ENCODE measurements around the gene ACER2.
"Not testable (repeated sequence)": the region's sequence is repeated elsewhere in the genome, so short reads cannot be mapped to it uniquely, and the experiment has no call there.

DNA sequence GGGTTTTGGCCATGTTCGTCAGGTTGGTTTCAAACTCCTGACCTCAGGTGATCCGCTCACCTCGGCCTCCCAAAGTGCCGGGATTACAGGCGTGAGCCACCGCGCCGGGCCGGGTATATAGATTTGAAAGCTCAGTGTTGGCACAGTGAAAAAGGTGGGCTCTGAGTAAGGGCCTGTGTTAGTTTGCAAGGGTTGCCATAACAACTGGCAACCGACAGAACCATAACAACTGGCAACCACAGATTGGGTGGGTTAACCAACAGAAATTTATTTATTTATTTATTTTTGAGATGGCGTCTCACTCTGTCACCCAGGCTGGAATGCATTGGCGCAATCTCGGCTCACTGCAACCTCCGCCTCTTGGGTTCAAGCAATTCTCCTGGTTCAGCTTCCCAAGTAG, 23.6 kb upstream of the ACER2 start:
- TF ChIP-seq, protein P1, sequence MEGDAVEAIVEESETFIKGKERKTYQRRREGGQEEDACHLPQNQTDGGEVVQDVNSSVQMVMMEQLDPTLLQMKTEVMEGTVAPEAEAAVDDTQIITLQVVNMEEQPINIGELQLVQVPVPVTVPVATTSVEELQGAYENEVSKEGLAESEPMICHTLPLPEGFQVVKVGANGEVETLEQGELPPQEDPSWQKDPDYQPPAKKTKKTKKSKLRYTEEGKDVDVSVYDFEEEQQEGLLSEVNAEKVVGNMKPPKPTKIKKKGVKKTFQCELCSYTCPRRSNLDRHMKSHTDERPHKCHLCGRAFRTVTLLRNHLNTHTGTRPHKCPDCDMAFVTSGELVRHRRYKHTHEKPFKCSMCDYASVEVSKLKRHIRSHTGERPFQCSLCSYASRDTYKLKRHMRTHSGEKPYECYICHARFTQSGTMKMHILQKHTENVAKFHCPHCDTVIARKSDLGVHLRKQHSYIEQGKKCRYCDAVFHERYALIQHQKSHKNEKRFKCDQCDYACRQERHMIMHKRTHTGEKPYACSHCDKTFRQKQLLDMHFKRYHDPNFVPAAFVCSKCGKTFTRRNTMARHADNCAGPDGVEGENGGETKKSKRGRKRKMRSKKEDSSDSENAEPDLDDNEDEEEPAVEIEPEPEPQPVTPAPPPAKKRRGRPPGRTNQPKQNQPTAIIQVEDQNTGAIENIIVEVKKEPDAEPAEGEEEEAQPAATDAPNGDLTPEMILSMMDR (IDR thresholded peaks at IDR 0.05) = not testable (repeated sequence)
- TF ChIP-seq POLR2A (IDR thresholded peaks at IDR 0.05) = not testable (repeated sequence)
